MCF 10A (cell line): ENCODE results near the gene GRIN2C. TPM values are rescaled to one million over a fixed set of nuclear protein-coding genes. Genes with fewer than 3 reads are reported as not detected.

ENCODE experiments used
- BruUV-seq: library from RNA; stranded (reverse); fragments of 400-500 nt; replicated peaks from 2 replicates; lab custom pipeline; 2021; lab: Mats Ljungman, UMichigan
- CTCF ChIA-PET: fragments of 300-600 bp; sonication (Branson Sonifier 250); formaldehyde crosslinking; extraction: SDS; loops from one replicate; lab custom pipeline; 2021; ENCODE audit warnings: antibody characterized with exemption, inconsistent platforms; lab: Yijun Ruan, JAX
- POLR2A ChIA-PET: fragments of 300-600, 350-650 bp; sonication (Branson Sonifier 250); formaldehyde crosslinking; extraction: SDS; loops from one replicate; lab custom pipeline; 2020; ENCODE audit warnings: antibody characterized with exemption, inconsistent platforms; lab: Yijun Ruan, JAX
- DNase-seq: peaks from one replicate; pipeline ENCODE4 v3.0.0-alpha.2; 2018; ENCODE audit not compliant: unreplicated experiment
- H3K27ac Mint-ChIP-seq: one replicate; pipeline ENCODE4 v1.8.0; 2022; ENCODE audit warnings: mild to moderate bottlenecking, low read depth, mixed read lengths; ENCODE audit not compliant: unreplicated experiment
- H3K27me3 Mint-ChIP-seq: one replicate; pipeline ENCODE4 v1.8.0; 2022; ENCODE audit warnings: mixed read lengths; ENCODE audit not compliant: insufficient read depth, unreplicated experiment
- H3K36me3 Mint-ChIP-seq: one replicate; pipeline ENCODE4 v1.8.0; 2022; ENCODE audit warnings: mild to moderate bottlenecking, moderate library complexity, mixed read lengths; ENCODE audit not compliant: insufficient read depth, unreplicated experiment
- H3K4me1 Mint-ChIP-seq: one replicate; pipeline ENCODE4 v1.8.0; 2022; ENCODE audit warnings: mixed read lengths; ENCODE audit not compliant: insufficient read depth, unreplicated experiment
- H3K4me3 Mint-ChIP-seq: one replicate; pipeline ENCODE4 v1.8.0; 2022; ENCODE audit warnings: mild to moderate bottlenecking, moderate library complexity, mixed read lengths; ENCODE audit not compliant: unreplicated experiment
- H3K9me3 Mint-ChIP-seq: one replicate; pipeline ENCODE4 v1.8.0; 2022; ENCODE audit warnings: mixed read lengths; ENCODE audit not compliant: unreplicated experiment
- intact Hi-C: fragments of 100-400 bp; cut with micrococcal nuclease; formaldehyde crosslinking; loops from 2 replicates; pipeline ENCODE4 v1.14.1; 2022
- total RNA-seq: library from RNA; stranded (reverse); gene quantifications from 2 replicates; pipeline ENCODE4 v1.2.3, GENCODE V29; 2022
- TF ChIP-seq, protein P1 (sequence below): fragments of 200-600 bp; IDR thresholded peaks from one replicate; pipeline ENCODE4 v1.8.0; 2022; ENCODE audit warnings: antibody characterized with exemption, mild to moderate bottlenecking; ENCODE audit not compliant: unreplicated experiment

The GRIN2C gene
- total RNA-seq, 1 experiment from 2014 or later, result 0.28 TPM

DNA sequence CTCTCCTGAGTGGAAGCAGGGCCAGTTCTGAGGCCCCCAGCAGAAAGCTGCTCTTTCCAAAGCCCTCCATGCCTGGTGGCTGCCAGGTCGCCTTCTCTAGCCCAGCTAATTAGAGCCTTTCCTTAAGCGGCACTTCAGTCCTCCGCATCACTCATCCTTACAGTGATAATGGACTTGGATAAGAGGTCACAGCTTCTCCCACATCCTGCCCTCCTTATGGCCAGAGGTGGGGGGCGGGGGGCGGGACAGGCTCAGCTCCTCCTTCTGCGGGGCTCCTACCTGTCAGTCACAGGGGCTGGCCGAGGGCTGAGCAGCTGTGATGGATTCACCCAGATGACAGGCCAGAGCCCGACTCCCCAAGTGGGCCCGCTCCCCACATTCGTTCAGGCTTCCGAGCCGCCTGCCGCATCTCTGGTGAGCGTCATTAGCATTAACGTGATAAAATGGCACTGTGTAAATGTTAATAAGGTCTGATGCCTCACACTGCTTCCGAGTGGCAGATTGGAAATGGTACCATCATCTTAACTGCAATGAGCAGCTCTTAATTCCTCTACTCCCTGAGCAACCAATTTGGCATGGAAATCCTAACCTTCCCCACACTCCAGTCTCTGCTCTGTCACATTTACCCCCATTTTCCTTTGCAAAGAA is 41.3 kb downstream of the GRIN2C start:
- no TSS peak for BruUV-seq
- Mint-ChIP-seq H3K9me3 (no peaks in the 10 kb centered on the region), H3K4me1 (no peaks in the 10 kb centered on the region), H3K36me3 (no peaks in the 10 kb centered on the region), H3K4me3 (no peak overlapping the region), H3K27ac (no peak overlapping the region), H3K27me3 (no peaks in the 10 kb centered on the region)
- ChIA-PET POLR2A (interaction anchor here (0.6 kb wide), 1 partner anchor 28 kb away, joined by 3 read pairs; no protein-coding TSS in a partner anchor), CTCF (no interaction called here)
- intact Hi-C loops, result no loop called here
- TF ChIP-seq, protein P1, sequence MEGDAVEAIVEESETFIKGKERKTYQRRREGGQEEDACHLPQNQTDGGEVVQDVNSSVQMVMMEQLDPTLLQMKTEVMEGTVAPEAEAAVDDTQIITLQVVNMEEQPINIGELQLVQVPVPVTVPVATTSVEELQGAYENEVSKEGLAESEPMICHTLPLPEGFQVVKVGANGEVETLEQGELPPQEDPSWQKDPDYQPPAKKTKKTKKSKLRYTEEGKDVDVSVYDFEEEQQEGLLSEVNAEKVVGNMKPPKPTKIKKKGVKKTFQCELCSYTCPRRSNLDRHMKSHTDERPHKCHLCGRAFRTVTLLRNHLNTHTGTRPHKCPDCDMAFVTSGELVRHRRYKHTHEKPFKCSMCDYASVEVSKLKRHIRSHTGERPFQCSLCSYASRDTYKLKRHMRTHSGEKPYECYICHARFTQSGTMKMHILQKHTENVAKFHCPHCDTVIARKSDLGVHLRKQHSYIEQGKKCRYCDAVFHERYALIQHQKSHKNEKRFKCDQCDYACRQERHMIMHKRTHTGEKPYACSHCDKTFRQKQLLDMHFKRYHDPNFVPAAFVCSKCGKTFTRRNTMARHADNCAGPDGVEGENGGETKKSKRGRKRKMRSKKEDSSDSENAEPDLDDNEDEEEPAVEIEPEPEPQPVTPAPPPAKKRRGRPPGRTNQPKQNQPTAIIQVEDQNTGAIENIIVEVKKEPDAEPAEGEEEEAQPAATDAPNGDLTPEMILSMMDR, result no peak
- DNase-seq, result no peak

GRCh38 chr17:74816905-74817620 is 42.6 kb downstream of the GRIN2C start:
- intact Hi-C loops, result no loop called here
- no peaks in the 10 kb centered on the region for H3K4me1 Mint-ChIP-seq
- H3K36me3 Mint-ChIP-seq, result no peaks in the 10 kb centered on the region
- CTCF ChIA-PET, result no interaction called here
- no TSS peak for BruUV-seq
- no peak overlapping the region for H3K27ac Mint-ChIP-seq
- POLR2A ChIA-PET, result no interaction called here
- DNase-seq, result no peak
- H3K27me3 Mint-ChIP-seq, result no peaks in the 10 kb centered on the region
- no peaks in the 10 kb centered on the region for H3K9me3 Mint-ChIP-seq
- no peak overlapping the region for H3K4me3 Mint-ChIP-seq
- TF ChIP-seq, protein P1, result no peak

GRCh38 chr17:74815550-74816370 is 43.9 kb downstream of the GRIN2C start:
- TF ChIP-seq, protein P1, result no peak
- Mint-ChIP-seq H3K9me3 (no peaks in the 10 kb centered on the region), H3K4me3 (no peak overlapping the region), H3K4me1 (no peaks in the 10 kb centered on the region), H3K27ac (no peak overlapping the region), H3K27me3 (no peaks in the 10 kb centered on the region), H3K36me3 (peaks cover 4% of the 10 kb centered on the region)
- DNase-seq, result no peak
- no TSS peak for BruUV-seq
- intact Hi-C loops, result no loop called here
- POLR2A ChIA-PET, result interaction anchor here (0.7 kb wide), 1 partner anchor 48 kb away, joined by 3 read pairs; no protein-coding TSS in a partner anchor
- CTCF ChIA-PET, result no interaction called here

DNA sequence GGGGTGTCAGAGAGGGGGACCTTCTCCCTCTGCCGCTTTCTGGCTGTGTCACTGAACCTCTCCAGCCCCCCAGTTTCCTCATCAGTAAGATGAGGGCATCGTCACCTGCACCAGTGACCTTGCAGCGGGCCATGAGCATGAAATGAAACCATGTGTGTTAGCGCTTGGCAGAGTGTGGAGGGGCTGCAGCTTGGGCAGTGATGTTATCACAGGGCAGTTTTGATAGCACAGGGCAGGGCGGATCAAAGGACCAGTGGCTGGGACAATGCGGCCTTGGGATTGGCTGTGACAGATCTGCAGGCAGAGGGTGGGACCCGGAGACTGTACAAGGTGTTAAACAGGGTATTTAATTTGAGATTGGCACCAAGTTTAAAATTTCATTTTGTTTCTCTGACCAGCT is 44.6 kb downstream of the GRIN2C start:
- TF ChIP-seq, protein P1, result no peak
- no peak for DNase-seq
- intact Hi-C loops, result no loop called here
- Mint-ChIP-seq H3K27ac (no peak overlapping the region), H3K4me3 (no peak overlapping the region), H3K9me3 (no peaks in the 10 kb centered on the region), H3K4me1 (no peaks in the 10 kb centered on the region), H3K36me3 (peaks cover 4% of the 10 kb centered on the region), H3K27me3 (no peaks in the 10 kb centered on the region)
- ChIA-PET POLR2A (interaction anchor here (0.7 kb wide), 1 partner anchor 49 kb away, joined by 3 read pairs; no protein-coding TSS in a partner anchor), CTCF (no interaction called here)
- BruUV-seq, result no TSS peak
